ENCODE results near the gene FSTL3.

DNA sequence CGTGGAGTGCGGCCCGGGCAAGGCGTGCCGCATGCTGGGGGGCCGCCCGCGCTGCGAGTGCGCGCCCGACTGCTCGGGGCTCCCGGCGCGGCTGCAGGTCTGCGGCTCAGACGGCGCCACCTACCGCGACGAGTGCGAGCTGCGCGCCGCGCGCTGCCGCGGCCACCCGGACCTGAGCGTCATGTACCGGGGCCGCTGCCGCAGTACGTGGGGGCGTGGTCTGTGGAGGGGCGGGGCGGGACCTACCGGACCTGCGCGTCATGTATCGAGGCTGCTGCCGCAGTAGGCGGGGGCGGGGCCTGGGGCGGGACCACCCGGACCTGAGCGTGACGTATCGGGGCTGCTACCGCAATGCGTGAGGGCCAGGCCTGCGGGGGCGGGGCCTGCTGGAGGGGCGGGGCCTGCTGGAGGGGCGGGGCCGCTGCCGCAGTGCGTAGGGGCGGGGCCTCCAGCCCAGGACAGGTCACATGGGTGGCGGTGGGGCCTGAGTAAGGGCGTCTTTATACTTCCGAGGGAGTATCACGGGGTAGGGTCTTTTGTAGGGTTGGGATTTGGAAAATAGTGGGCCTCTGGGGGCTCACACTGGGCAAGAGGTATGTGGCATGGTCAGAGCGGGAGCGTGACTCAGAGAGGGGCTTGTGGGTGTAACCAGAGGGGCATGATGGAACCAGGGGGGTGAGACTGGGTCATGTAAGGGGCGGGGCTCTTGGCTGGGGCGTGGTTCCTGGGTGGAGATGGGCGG is 4.3 kb downstream of the FSTL3 start:
- TF ChIP-seq, protein P1, sequence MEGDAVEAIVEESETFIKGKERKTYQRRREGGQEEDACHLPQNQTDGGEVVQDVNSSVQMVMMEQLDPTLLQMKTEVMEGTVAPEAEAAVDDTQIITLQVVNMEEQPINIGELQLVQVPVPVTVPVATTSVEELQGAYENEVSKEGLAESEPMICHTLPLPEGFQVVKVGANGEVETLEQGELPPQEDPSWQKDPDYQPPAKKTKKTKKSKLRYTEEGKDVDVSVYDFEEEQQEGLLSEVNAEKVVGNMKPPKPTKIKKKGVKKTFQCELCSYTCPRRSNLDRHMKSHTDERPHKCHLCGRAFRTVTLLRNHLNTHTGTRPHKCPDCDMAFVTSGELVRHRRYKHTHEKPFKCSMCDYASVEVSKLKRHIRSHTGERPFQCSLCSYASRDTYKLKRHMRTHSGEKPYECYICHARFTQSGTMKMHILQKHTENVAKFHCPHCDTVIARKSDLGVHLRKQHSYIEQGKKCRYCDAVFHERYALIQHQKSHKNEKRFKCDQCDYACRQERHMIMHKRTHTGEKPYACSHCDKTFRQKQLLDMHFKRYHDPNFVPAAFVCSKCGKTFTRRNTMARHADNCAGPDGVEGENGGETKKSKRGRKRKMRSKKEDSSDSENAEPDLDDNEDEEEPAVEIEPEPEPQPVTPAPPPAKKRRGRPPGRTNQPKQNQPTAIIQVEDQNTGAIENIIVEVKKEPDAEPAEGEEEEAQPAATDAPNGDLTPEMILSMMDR (IDR thresholded peaks at IDR 0.05): peak; percentile 40 to 54 (median 44)
- peak; percentile 68 for TF ChIP-seq POLR2A (IDR thresholded peaks at IDR 0.05)

Data from testis (tissue), 2 donors.